Measurements from ENCODE around the gene ATF6B.

DNA sequence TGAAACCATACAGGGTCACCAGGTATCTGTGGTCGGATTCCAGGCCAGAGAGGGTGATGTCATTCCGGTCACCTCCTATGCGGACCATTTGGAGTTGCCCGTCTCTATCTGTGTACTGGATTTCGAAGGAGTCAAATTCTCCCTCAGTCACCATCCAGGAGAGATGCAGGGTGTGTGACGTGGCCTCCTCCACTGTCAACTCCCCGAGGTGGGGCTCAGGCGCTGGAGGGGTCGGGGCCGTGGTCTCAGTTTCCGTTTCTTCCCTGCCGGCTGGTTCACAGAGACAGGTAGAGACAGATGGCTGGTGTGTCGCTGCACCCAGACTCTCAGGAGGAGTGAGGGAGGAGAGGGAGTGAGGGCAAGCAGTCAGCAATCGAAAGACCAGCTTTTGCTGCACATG lies 59.2 kb downstream of the ATF6B start:
- TF ChIP-seq, protein P1, sequence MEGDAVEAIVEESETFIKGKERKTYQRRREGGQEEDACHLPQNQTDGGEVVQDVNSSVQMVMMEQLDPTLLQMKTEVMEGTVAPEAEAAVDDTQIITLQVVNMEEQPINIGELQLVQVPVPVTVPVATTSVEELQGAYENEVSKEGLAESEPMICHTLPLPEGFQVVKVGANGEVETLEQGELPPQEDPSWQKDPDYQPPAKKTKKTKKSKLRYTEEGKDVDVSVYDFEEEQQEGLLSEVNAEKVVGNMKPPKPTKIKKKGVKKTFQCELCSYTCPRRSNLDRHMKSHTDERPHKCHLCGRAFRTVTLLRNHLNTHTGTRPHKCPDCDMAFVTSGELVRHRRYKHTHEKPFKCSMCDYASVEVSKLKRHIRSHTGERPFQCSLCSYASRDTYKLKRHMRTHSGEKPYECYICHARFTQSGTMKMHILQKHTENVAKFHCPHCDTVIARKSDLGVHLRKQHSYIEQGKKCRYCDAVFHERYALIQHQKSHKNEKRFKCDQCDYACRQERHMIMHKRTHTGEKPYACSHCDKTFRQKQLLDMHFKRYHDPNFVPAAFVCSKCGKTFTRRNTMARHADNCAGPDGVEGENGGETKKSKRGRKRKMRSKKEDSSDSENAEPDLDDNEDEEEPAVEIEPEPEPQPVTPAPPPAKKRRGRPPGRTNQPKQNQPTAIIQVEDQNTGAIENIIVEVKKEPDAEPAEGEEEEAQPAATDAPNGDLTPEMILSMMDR (IDR thresholded peaks at IDR 0.05), result no peak
- no peak for TF ChIP-seq POLR2A (IDR thresholded peaks at IDR 0.05)

Measured in lower leg skin (tissue), 3 donors.